Neuronal stem cell (in vitro differentiated cells): ENCODE data around the gene TRIM37.

Experiments
- DNase-seq: peaks from one replicate; pipeline ENCODE4 v3.0.0-alpha.2; 2013; ENCODE audit warnings: low spot score
- H2AFZ ChIP-seq: one replicate; pipeline ENCODE4 v1.6.1; 2013; ENCODE audit warnings: mild to moderate bottlenecking, low read length, inconsistent platforms
- H2AK5ac ChIP-seq: 2 replicates; pipeline ENCODE4 v1.6.1; 2013; ENCODE audit warnings: low read depth, mild to moderate bottlenecking, inconsistent platforms, low read length, moderate library complexity, mixed read lengths
- H2BK120ac ChIP-seq: 2 replicates; pipeline ENCODE4 v1.6.1; 2013; ENCODE audit warnings: low read depth, mild to moderate bottlenecking, inconsistent platforms, low read length, moderate library complexity, mixed read lengths
- H2BK12ac ChIP-seq: one replicate; pipeline ENCODE4 v1.6.1; 2013; ENCODE audit warnings: low read length, inconsistent platforms
- H2BK15ac ChIP-seq: 2 replicates; pipeline ENCODE4 v1.6.1; 2013; ENCODE audit warnings: mild to moderate bottlenecking, low read length, inconsistent platforms, mixed read lengths
- H2BK5ac ChIP-seq: one replicate; pipeline ENCODE4 v1.6.1; 2013; ENCODE audit warnings: inconsistent platforms, mild to moderate bottlenecking, low read length, moderate library complexity
- H3K14ac ChIP-seq: one replicate; pipeline ENCODE4 v1.6.1; 2013; ENCODE audit warnings: low read length, inconsistent platforms
- H3K18ac ChIP-seq: 2 replicates; pipeline ENCODE4 v1.6.1; 2013; ENCODE audit warnings: low read length, inconsistent platforms
- H3K23ac ChIP-seq: 2 replicates; pipeline ENCODE4 v1.6.1; 2013; ENCODE audit warnings: low read depth, mild to moderate bottlenecking, mixed read lengths, low read length, inconsistent platforms; ENCODE audit not compliant: poor library complexity
- H3K27ac ChIP-seq: replicated peaks from 3 replicates; pipeline ENCODE4 v1.5.1; 2013; ENCODE audit warnings: low read length, inconsistent platforms
- H3K27me3 ChIP-seq, 3 experiments: 2 replicates each; pipeline ENCODE4 v1.6.1; 2013; ENCODE audit warnings: low read length in 3 of 3, mild to moderate bottlenecking in 2 of 3, inconsistent platforms in 1 of 3, low read depth in 1 of 3, mixed read lengths in 1 of 3, moderate library complexity in 1 of 3; ENCODE audit not compliant: control insufficient read depth in 3 of 3, insufficient read depth in 3 of 3
- H3K36me3 ChIP-seq, 2 donors: replicated peaks in 1 of 2; 2 replicates each; pipeline ENCODE4 v1.6.1; 2013; ENCODE audit warnings: low read length in 2 of 2; ENCODE audit not compliant: control insufficient read depth in 2 of 2, insufficient read depth in 2 of 2
- H3K4ac ChIP-seq: 2 replicates; pipeline ENCODE4 v1.6.1; 2013; ENCODE audit warnings: inconsistent platforms, mild to moderate bottlenecking, low read length, moderate library complexity
- H3K4me1 ChIP-seq, 2 donors: 1 replicate in 1 of 2; 2 replicates in 1 of 2; pipeline ENCODE4 v1.6.1; 2013; ENCODE audit warnings: low read length in 2 of 2, low read depth in 1 of 2; ENCODE audit not compliant: control insufficient read depth in 2 of 2, insufficient read depth in 1 of 2
- H3K4me2 ChIP-seq: one replicate; pipeline ENCODE4 v1.6.1; 2013; ENCODE audit warnings: mild to moderate bottlenecking, low read length, inconsistent platforms; ENCODE audit not compliant: insufficient read depth, poor library complexity, severe bottlenecking
- H3K4me3 ChIP-seq, 2 donors: 2 replicates each; pipeline ENCODE4 v1.5.1; 2013; ENCODE audit warnings: low read length in 2 of 2, mild to moderate bottlenecking in 2 of 2, inconsistent platforms in 1 of 2, moderate library complexity in 1 of 2
- H3K79me1 ChIP-seq: one replicate; pipeline ENCODE4 v1.6.1; 2013; ENCODE audit warnings: low read depth, mild to moderate bottlenecking, inconsistent platforms, low read length, moderate library complexity
- H3K9ac ChIP-seq: one replicate; pipeline ENCODE4 v1.6.1; 2013; ENCODE audit warnings: mild to moderate bottlenecking, low read depth, low read length, inconsistent platforms; ENCODE audit not compliant: poor library complexity
- H3K9me3 ChIP-seq, 2 donors: replicated peaks in 1 of 2; 2 replicates each; pipeline versions ENCODE3 to v1.6.1; 2013; ENCODE audit warnings: low read length in 2 of 2, mild to moderate bottlenecking in 2 of 2, inconsistent platforms in 1 of 2, low read depth in 1 of 2, mixed read lengths in 1 of 2, moderate library complexity in 1 of 2; ENCODE audit not compliant: control insufficient read depth in 2 of 2, insufficient read depth in 1 of 2
- H4K8ac ChIP-seq: one replicate; pipeline ENCODE4 v1.6.1; 2013; ENCODE audit warnings: low read depth, mild to moderate bottlenecking, inconsistent platforms, low read length, moderate library complexity
- H4K91ac ChIP-seq: one replicate; pipeline ENCODE4 v1.6.1; 2013; ENCODE audit warnings: low read length, low read depth, mild to moderate bottlenecking, inconsistent platforms; ENCODE audit not compliant: poor library complexity
- WGBS, 2 donors: extraction: QIAGEN DNeasy Blood & Tissue Kit; methylation state at CpG; one replicate each; pipeline ENCODE4 v1.1.7; 2013; ENCODE audit warnings: missing lambda C conversion rate in 2 of 2, mixed read lengths in 1 of 2; ENCODE audit not compliant: insufficient read length in 2 of 2, insufficient replicate concordance in 1 of 2; ENCODE audit errors: extremely low coverage in 2 of 2; 5-methylcytosine and 5-hydroxymethylcytosine counted together

TRIM37 gene

DNA sequence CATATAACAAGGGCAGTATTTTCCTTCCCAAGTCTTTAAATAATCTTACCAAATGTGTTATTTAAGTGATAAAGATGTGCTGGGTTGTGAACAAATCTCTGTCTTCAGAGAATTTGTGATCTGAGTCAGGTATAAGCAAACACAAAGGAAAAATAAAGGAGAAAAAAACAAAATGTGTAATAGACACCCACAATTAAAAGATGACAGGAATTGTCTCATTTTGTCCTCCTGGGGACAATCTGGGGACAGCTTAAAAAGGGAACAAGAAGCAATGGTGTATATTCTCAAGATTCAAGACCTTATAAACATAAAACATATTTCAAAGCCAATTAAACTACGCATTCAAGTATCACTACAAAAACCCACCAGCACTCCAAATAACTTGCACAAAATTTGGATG is 107.2 kb downstream of the TRIM37 start:
- Histone ChIP-seq H2BK120ac (no peak overlapping the region), H3K14ac (no peak overlapping the region), H3K36me3 (peaks cover 0 to 49% of the 10 kb centered on the region in 2 donors), H3K18ac (no peak overlapping the region), H2AK5ac (no peak overlapping the region), H3K27me3 (no peaks in the 10 kb centered on the region), H2AFZ (no peak overlapping the region), H3K4me2 (no peak overlapping the region), H4K8ac (no peak overlapping the region), H2BK15ac (no peak overlapping the region), H3K4me1 (peaks cover 0 to 9% of the 10 kb centered on the region in 2 donors), H4K91ac (no peak overlapping the region), H2BK5ac (no peak overlapping the region), H2BK12ac (no peak overlapping the region), H3K79me1 (no peaks in the 10 kb centered on the region), H3K9ac (no peak overlapping the region), H3K4me3 (no peak overlapping the region), H3K4ac (no peak overlapping the region), H3K23ac (no peak overlapping the region), H3K27ac (no peak overlapping the region), H3K9me3 (no peaks in the 10 kb centered on the region)
- DNase-seq, result no peak
- WGBS, 2 donors, result no CpG with 5 or more reads among the region's 1 CpG

DNA sequence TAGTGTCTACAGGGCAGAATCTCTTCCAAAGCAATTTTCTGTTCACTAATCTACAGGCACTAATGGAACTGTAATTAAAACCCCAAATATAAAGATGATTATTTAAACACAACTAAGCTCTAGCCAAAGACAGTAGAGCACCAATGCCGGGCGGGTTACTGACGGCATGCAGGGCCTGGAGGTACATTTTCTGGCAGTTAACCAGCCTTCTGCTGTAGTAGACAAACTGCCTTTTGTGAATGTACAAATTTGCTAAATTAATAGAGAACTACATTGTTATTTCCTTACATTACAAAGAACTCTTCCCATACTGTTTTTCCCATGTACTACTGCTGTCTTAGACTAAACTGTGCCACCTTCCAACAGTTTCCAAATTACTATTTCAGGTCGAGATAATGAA is 107.8 kb downstream of the TRIM37 start:
- H2BK15ac ChIP-seq, result no peak overlapping the region
- no peak overlapping the region for H3K9ac ChIP-seq
- H3K27ac ChIP-seq, result no peak overlapping the region
- H2AFZ ChIP-seq, result no peak overlapping the region
- no peak overlapping the region for H3K4me3 ChIP-seq
- no peak overlapping the region for H4K8ac ChIP-seq
- no peak overlapping the region for H3K18ac ChIP-seq
- H4K91ac ChIP-seq, result no peak overlapping the region
- H3K23ac ChIP-seq, result no peak overlapping the region
- no peak overlapping the region for H3K14ac ChIP-seq
- H2AK5ac ChIP-seq, result no peak overlapping the region
- peaks cover 0 to 49% of the 10 kb centered on the region in 2 donors for H3K36me3 ChIP-seq
- DNase-seq, result no peak
- no peak overlapping the region for H3K4ac ChIP-seq
- H3K79me1 ChIP-seq, result no peaks in the 10 kb centered on the region
- no peak overlapping the region for H3K4me2 ChIP-seq
- H2BK12ac ChIP-seq, result no peak overlapping the region
- no peak overlapping the region for H2BK120ac ChIP-seq
- H3K4me1 ChIP-seq, result peaks cover 0 to 9% of the 10 kb centered on the region in 2 donors
- H3K27me3 ChIP-seq, result no peaks in the 10 kb centered on the region
- no peak overlapping the region for H2BK5ac ChIP-seq
- WGBS, 2 donors, result no CpG with 5 or more reads among the region's 4 CpGs
- no peaks in the 10 kb centered on the region for H3K9me3 ChIP-seq

DNA sequence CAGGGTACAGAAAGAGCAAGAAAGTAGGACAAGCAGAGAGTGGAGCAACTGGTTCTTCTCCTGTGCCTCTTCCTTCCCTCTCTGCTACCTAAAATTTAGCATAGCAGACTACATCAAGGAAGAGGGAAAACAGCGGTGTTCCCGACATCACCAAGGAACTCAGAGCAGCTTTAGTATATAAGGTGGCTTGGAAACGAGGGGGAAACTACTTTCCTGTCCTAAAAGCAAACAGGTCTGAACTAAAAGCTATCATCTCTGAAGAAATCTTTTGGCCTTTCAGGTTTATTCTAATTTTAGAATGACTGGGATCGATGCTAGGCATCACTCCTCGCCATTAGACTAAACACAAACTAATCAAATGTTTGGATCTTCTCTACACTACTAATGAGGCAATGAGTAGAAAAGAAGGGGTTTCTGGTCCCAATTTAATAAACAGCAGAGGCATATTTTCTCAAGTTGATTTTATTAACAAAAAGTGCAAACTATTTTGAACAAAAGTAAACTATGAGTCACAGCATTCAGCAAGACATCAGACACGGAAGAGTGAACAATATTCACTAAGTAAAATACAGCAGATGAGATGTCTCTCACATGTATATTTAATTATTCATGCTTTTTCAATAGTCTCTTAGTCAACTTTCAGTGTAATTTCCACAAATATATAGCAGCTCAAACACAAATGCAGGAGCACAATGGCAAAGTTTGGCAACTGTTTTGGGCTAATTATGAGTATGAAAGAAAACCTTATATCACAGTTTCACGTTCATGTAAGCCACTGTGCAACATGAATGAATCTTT is 108.7 kb downstream of the TRIM37 start:
- Histone ChIP-seq H2BK120ac (no peak overlapping the region), H3K27ac (no peak overlapping the region), H3K79me1 (no peaks in the 10 kb centered on the region), H3K4me2 (no peak overlapping the region), H3K9me3 (no peaks in the 10 kb centered on the region), H4K8ac (no peak overlapping the region), H4K91ac (no peak overlapping the region), H2BK5ac (no peak overlapping the region), H3K36me3 (peaks cover 0 to 49% of the 10 kb centered on the region in 2 donors), H3K23ac (no peak overlapping the region), H3K4me3 (no peak overlapping the region), H3K4me1 (peaks cover 0 to 9% of the 10 kb centered on the region in 2 donors), H2BK12ac (no peak overlapping the region), H3K4ac (no peak overlapping the region), H3K9ac (no peak overlapping the region), H3K27me3 (no peaks in the 10 kb centered on the region), H2AFZ (no peak overlapping the region), H2AK5ac (no peak overlapping the region), H3K18ac (no peak overlapping the region), H3K14ac (no peak overlapping the region), H2BK15ac (no peak overlapping the region)
- DNase-seq, result no peak
- no CpG with 5 or more reads among the region's 7 CpGs for WGBS, 2 donors

DNA sequence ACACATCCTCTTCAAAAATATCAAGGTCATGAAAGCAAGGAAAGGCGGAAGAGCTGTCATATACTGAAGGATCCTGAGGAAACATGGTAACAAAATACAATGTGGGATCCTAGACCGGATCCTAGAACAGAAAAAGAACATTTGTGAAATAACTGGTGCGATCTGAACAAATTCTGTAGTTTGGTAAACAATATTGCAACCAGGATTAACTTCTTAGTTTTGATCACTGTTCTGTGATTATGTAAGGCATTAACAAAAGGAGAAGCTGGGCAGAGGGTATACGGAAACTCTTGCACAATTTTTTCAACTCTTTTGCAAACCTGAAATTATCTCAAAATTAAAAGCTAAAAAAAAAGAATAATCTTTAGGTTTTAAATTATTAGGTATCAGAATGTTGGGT is 109.7 kb downstream of the TRIM37 start:
- no peak overlapping the region for H3K4ac ChIP-seq
- H2BK15ac ChIP-seq, result no peak overlapping the region
- H4K8ac ChIP-seq, result no peak overlapping the region
- H2AK5ac ChIP-seq, result no peak overlapping the region
- no peaks in the 10 kb centered on the region for H3K27me3 ChIP-seq
- no peak overlapping the region for H2BK5ac ChIP-seq
- H4K91ac ChIP-seq, result no peak overlapping the region
- H3K4me1 ChIP-seq, result peaks cover 2 to 8% of the 10 kb centered on the region in 2 donors
- no peak overlapping the region for H2AFZ ChIP-seq
- H3K4me3 ChIP-seq, result no peak overlapping the region
- H3K27ac ChIP-seq, result no peak overlapping the region
- no peak overlapping the region for H3K14ac ChIP-seq
- no peak overlapping the region for H2BK120ac ChIP-seq
- no peak overlapping the region for H3K4me2 ChIP-seq
- H3K36me3 ChIP-seq, result peaks cover 0 to 49% of the 10 kb centered on the region in 2 donors
- no peak overlapping the region for H3K18ac ChIP-seq
- H3K23ac ChIP-seq, result no peak overlapping the region
- no peaks in the 10 kb centered on the region for H3K79me1 ChIP-seq
- H3K9me3 ChIP-seq, result no peaks in the 10 kb centered on the region
- WGBS, 2 donors, result no CpG with 5 or more reads among the region's 4 CpGs
- no peak overlapping the region for H3K9ac ChIP-seq
- H2BK12ac ChIP-seq, result no peak overlapping the region
- DNase-seq, result no peak
